Panc1 (cell line): ENCODE measurements around the gene HOXA10. TPM values are rescaled to one million over a fixed set of nuclear protein-coding genes. Genes with fewer than 3 reads are reported as not detected.

ENCODE experiments used
- ATAC-seq: fragments of 200-7000 bp; cut with Tn5 transposase; 2 replicates; pipeline ENCODE4 v1.9.1; 2020; ENCODE audit warnings: mild to moderate bottlenecking, moderate library complexity
- BruUV-seq: library from RNA; stranded (reverse); fragments of 400-500 nt; replicated peaks from 2 replicates; lab custom pipeline; 2021; lab: Mats Ljungman, UMichigan
- CTCF ChIA-PET: fragments of 300-600 bp; sonication (Branson Sonifier 250); formaldehyde crosslinking; loops from one replicate; lab custom pipeline; 2022; ENCODE audit warnings: antibody characterized with exemption; lab: Charles Lee
- POLR2A ChIA-PET: fragments of 300-600 bp; sonication (Branson Sonifier 250); formaldehyde crosslinking; loops from one replicate; lab custom pipeline; 2022; ENCODE audit warnings: antibody characterized with exemption; lab: Charles Lee
- DNase-seq: peaks from one replicate; pipeline ENCODE4 v3.0.0-alpha.2; 2010; ENCODE audit warnings: low read depth, low spot score
- H3K27ac ChIP-seq: 2 replicates; pipeline ENCODE4 v1.5.1; 2011; ENCODE audit warnings: mild to moderate bottlenecking, low read length, inconsistent platforms
- H3K27me3 ChIP-seq: fragments of 200-500 bp; sonication (Bioruptor generic); 2 replicates; pipeline ENCODE4 v1.6.0; 2014; ENCODE audit warnings: low read length, inconsistent platforms; ENCODE audit not compliant: control insufficient read depth, insufficient read depth
- H3K36me3 ChIP-seq: fragments of 200-500 bp; sonication (Bioruptor generic); 2 replicates; pipeline ENCODE4 v1.5.1; 2014; ENCODE audit warnings: inconsistent platforms, mild to moderate bottlenecking, low read length, moderate library complexity; ENCODE audit not compliant: control insufficient read depth, insufficient read depth
- H3K4me1 ChIP-seq: 2 replicates; pipeline ENCODE4 v1.5.1; 2011; ENCODE audit warnings: inconsistent platforms, mild to moderate bottlenecking, low read length, moderate library complexity; ENCODE audit not compliant: control insufficient read depth, insufficient read depth
- H3K4me3 ChIP-seq, 2 experiments: 2 replicates each; pipeline ENCODE4 v1.5.1; 2011 to 2012; ENCODE audit warnings: low read depth in 2 of 2, low read length in 2 of 2, mild to moderate bottlenecking in 2 of 2, inconsistent platforms in 1 of 2, moderate library complexity in 1 of 2
- H3K9me3 ChIP-seq: fragments of 200-500 bp; sonication (Bioruptor generic); 2 replicates; pipeline ENCODE4 v1.5.1; 2014; ENCODE audit warnings: low read depth, mild to moderate bottlenecking, inconsistent platforms, low read length, moderate library complexity; ENCODE audit not compliant: control insufficient read depth, insufficient read depth
- POLR2AphosphoS5 ChIP-seq: IDR thresholded peaks from 2 replicates; pipeline ENCODE4 v1.6.1; 2012; ENCODE audit warnings: mild to moderate bottlenecking, low read depth, low read length, moderate library complexity
- SIN3A ChIP-seq: IDR thresholded peaks from 2 replicates; pipeline ENCODE4 v1.6.1; 2012; ENCODE audit warnings: low read depth, mild to moderate bottlenecking, low read length, moderate library complexity, borderline replicate concordance; ENCODE audit not compliant: insufficient read depth
- TCF7L2 ChIP-seq: IDR thresholded peaks from 2 replicates; pipeline ENCODE4 v1.6.1; 2011; ENCODE audit warnings: mild to moderate bottlenecking, low read depth, low read length, inconsistent platforms
- in situ Hi-C: cut with HindIII; loops from 2 replicates; pipeline ENCODE4 v1.10.0; 2016; ENCODE audit warnings: low sequenced_read_pairs, low pct_unique_long_range_greater_than_20kb
- intact Hi-C: fragments of 100-400 bp; cut with micrococcal nuclease; formaldehyde crosslinking; loops from one replicate; pipeline ENCODE4 v1.10.0; 2022; ENCODE audit not compliant: unreplicated experiment
- total RNA-seq: library from RNA; stranded (reverse); gene quantifications from one replicate; pipeline ENCODE4 v1.2.1, GENCODE V29; 2021; ENCODE audit not compliant: unreplicated experiment
- TF ChIP-seq, protein P1 (sequence below): fragments of 450-650 bp; IDR thresholded peaks from 2 replicates; pipeline ENCODE4 v1.5.1; 2017; ENCODE audit warnings: mild to moderate bottlenecking
- TF ChIP-seq, protein P2 (sequence below), 2 experiments: IDR thresholded peaks; 2 replicates each; pipeline ENCODE4 v1.6.1; 2011 to 2012; ENCODE audit warnings: low read depth in 2 of 2, control low read depth in 1 of 2, low read length in 1 of 2, mild to moderate bottlenecking in 1 of 2, moderate library complexity in 1 of 2; ENCODE audit not compliant: insufficient read depth in 1 of 2

The HOXA10 gene
- total RNA-seq, 1 experiment from 2014 or later, result 0.41 TPM

DNA sequence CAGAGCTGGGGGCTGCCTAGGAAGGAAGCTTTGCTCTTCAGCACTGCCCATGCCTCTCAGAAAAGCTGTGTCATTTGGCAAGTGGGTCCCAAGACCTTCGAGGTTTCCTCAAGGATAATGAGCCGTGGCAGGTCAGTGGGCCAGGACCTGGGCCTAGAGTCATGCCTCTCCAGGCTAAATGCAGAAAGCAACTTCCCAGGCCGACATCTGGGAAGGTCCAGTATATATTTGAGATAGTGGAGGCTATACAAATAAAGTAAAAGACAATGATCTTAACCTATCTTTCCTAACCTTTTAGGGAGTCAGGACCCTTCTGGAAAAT is 2.4 kb upstream of the HOXA10 start:
- no peak overlapping the region for H3K27ac ChIP-seq

DNA sequence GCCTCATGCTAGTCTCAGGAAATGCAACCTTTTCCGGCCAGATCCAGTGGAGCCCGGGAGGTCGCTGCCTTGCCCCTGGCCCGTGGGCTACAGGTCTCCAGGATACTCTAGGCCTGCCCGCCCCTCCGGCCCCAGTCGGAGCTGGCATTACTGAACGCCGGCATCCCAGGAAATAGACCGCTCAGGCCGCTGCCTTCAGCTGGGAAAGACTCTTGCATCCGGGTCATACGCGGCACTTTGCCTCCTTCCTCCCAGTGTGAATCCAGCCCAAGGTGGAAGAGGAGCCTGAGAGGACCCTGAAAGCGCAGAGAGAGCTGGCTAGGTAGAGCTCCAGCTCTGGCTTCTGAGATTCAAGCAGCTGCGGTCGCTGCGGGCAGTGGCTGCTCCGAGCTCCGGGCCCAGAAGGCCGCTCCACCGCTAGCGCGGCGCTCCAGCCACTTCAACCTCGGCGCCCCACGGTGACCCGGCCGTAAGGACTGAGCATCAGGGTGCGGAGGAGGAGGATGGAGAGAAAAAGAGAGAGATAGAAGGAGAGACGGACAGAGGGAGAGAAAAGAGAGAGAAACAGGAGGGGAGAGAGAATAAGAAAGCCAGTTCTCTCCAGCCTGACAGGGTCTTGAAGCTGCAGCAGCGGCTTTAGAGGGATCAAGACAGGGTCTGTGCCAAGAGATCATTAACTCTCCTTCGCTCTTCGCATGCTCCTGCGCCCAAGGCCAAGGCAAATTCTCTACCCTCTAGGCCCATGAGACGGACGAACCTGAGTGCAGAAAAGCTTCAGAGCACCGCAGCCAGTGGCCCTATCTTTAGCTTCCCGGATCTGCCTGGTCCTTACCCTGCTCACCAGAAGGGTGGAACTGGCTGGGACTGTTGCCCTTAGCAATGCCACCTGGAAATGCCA is 1.8 kb upstream of the HOXA10 start:
- intact Hi-C loops (no loop called here), in situ Hi-C loops (no loop called here)
- ChIA-PET POLR2A (no interaction called here), CTCF (no interaction called here)
- DNase-seq, result no peak
- Histone ChIP-seq H3K4me1 (peaks cover 11% of the 10 kb centered on the region; the same call in 1 of the 2 replicates), H3K27me3 (no peaks in the 10 kb centered on the region), H3K9me3 (no peaks in the 10 kb centered on the region), H3K4me3 (no peak overlapping the region), H3K27ac (no peak overlapping the region), H3K36me3 (no peaks in the 10 kb centered on the region)
- TF ChIP-seq SIN3A, result no peak
- TF ChIP-seq, protein P1, sequence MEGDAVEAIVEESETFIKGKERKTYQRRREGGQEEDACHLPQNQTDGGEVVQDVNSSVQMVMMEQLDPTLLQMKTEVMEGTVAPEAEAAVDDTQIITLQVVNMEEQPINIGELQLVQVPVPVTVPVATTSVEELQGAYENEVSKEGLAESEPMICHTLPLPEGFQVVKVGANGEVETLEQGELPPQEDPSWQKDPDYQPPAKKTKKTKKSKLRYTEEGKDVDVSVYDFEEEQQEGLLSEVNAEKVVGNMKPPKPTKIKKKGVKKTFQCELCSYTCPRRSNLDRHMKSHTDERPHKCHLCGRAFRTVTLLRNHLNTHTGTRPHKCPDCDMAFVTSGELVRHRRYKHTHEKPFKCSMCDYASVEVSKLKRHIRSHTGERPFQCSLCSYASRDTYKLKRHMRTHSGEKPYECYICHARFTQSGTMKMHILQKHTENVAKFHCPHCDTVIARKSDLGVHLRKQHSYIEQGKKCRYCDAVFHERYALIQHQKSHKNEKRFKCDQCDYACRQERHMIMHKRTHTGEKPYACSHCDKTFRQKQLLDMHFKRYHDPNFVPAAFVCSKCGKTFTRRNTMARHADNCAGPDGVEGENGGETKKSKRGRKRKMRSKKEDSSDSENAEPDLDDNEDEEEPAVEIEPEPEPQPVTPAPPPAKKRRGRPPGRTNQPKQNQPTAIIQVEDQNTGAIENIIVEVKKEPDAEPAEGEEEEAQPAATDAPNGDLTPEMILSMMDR, result no peak
- no peak for TF ChIP-seq TCF7L2
- TF ChIP-seq, protein P2, sequence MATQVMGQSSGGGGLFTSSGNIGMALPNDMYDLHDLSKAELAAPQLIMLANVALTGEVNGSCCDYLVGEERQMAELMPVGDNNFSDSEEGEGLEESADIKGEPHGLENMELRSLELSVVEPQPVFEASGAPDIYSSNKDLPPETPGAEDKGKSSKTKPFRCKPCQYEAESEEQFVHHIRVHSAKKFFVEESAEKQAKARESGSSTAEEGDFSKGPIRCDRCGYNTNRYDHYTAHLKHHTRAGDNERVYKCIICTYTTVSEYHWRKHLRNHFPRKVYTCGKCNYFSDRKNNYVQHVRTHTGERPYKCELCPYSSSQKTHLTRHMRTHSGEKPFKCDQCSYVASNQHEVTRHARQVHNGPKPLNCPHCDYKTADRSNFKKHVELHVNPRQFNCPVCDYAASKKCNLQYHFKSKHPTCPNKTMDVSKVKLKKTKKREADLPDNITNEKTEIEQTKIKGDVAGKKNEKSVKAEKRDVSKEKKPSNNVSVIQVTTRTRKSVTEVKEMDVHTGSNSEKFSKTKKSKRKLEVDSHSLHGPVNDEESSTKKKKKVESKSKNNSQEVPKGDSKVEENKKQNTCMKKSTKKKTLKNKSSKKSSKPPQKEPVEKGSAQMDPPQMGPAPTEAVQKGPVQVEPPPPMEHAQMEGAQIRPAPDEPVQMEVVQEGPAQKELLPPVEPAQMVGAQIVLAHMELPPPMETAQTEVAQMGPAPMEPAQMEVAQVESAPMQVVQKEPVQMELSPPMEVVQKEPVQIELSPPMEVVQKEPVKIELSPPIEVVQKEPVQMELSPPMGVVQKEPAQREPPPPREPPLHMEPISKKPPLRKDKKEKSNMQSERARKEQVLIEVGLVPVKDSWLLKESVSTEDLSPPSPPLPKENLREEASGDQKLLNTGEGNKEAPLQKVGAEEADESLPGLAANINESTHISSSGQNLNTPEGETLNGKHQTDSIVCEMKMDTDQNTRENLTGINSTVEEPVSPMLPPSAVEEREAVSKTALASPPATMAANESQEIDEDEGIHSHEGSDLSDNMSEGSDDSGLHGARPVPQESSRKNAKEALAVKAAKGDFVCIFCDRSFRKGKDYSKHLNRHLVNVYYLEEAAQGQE (IDR thresholded peaks at IDR 0.05; ENCODE audit: insufficient read depth in 1 of 2, low read depth in 2 of 2, low read length in 1 of 2), result no peak
- TF ChIP-seq POLR2AphosphoS5, result no peak
- no peak for ATAC-seq
- BruUV-seq, result no TSS peak

More for the DNA sequence above, 2.4 kb upstream of the HOXA10 start:
- ChIA-PET POLR2A (no interaction called here), CTCF (no interaction called here)
- Histone ChIP-seq H3K9me3 (no peaks in the 10 kb centered on the region), H3K36me3 (no peaks in the 10 kb centered on the region), H3K27me3 (no peaks in the 10 kb centered on the region), H3K4me1 (peaks cover 11% of the 10 kb centered on the region; the same call in 1 of the 2 replicates), H3K4me3 (no peak overlapping the region)
- BruUV-seq, result no TSS peak
- intact Hi-C loops (no loop called here), in situ Hi-C loops (no loop called here)
- ATAC-seq, result no peak
- DNase-seq, result no peak
- TF ChIP-seq SIN3A, result no peak
- no peak for TF ChIP-seq POLR2AphosphoS5
- TF ChIP-seq, protein P1, result no peak
- TF ChIP-seq, protein P2 (IDR thresholded peaks at IDR 0.05; ENCODE audit: insufficient read depth in 1 of 2, low read depth in 2 of 2, low read length in 1 of 2), result no peak
- TF ChIP-seq TCF7L2, result no peak
